Inflammatory macrophage treated with lipopolysaccharide for 4 hours (primary cell): ENCODE data around the gene EPHA4.
A peak's percentile ranks its signal among the peaks of the same experiment; 100 is the strongest.

Experiments used
- DNase-seq: peaks from one replicate; pipeline ENCODE4 v3.0.0-alpha.2; 2020

Gene EPHA4

GRCh38 chr2:221572219-221572820 is at the start of gene EPHA4:
Gene EPHA4, minus strand, starts transcription at chr2:221572304. Its CDS starts 56 bp downstream, at chr2:221572248.
- DNase-seq, result peak; percentile 69

DNA sequence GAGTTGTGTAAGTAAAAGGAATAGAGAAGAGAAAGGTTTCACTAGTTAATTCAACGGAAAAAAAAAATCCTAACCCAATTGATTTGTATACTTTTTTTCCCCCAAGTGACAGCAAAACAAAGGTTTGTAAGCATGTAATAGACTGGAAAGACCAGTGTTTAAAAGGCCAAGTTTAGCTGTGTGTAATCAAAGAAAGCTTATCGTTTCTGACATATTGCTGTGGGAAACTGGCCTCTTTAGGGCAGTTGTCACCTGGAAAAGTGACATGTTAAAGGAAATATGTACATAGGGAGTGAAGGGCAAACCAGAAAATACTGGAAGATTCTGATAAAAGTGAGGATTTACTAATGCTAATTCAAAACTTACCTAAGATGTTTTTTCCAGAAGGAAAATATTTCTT is 45.9 kb upstream of the EPHA4 start:
- no peak for DNase-seq

DNA sequence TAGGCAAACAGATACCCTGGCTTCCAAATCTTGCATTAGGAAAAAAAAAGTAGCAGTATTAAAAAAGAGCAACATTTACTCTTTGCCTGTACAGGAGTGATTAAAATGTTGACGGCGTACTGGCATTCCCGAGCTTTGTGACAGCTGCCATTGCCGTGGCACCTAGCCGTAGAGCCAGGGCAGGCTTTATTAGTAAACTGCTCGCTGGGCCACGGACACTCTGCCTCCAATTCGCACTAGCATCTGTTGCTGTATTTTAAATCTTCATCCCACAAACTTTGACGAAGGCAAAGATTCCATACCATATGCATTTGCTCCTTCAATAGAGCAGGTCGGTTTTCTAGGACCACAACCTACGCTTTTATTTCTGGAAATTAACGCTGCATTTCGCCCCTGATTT is 44.5 kb upstream of the EPHA4 start:
- no peak for DNase-seq

DNA sequence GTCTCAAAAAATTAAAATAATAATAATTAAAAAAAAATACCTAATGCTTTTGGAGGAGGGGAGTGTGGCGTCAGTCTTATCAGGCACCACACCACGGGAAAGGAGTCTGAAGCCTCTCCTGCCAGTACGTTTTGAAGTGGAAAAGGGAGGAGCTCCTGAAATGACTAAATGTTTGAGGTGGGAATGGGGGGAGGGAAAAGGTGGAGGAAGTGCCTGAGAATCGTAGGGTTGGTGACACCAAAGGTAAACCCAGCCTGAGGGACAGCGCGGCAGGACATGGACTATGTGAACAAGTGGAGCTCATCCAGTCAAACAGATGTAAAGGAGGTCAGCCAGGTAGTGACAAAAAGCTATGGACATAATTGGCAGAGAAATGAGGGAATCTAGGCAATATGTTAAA is 42.2 kb upstream of the EPHA4 start:
- no peak for DNase-seq

DNA sequence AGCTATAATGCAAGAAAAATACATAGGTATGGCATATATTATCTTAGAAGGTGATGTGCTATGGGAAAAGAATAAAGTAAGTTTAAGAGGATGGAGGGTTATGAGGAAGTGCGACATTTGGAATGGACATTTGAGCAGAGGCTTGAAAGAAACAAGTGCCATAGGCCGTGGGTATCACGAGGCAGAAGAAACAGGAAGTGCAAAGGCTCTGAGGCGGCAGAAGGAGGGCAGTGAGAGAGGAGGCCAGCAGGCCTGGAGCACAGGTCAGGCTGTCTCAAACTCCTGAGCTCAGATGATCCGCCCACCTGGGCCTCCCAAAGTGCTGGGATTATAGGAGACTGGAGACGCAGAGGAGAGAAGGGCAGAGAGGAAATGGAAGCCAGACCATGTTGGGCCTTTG is 40.7 kb upstream of the EPHA4 start:
- DNase-seq, result no peak

GRCh38 chr2:221612161-221612560 is 40.1 kb upstream of the EPHA4 start:
- no peak for DNase-seq

- no peak for DNase-seq
Measured at GRCh38 chr2:221610675-221611074, 38.6 kb upstream of the EPHA4 start.

DNA sequence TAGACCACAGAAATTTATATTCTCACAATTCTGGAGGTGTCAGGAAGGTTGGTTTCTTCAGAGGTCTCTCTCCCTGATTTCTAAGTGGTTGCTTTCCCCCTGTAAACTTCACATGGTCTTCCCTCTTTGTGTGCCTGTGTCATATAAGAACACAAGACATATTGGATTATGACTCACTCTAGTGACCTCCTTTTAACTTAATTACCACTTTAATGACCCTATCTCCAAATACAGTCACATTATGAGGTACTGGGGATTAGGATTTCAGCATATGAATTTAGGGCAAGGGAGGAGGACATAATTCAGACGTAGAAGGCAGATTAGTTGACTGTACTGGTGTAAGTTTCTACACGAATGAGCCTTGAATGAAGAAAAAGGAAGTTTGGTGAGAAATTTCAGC is 38.2 kb upstream of the EPHA4 start:
- no peak for DNase-seq

GRCh38 chr2:221608442-221608841 is 36.3 kb upstream of the EPHA4 start:
- DNase-seq, result no peak

GRCh38 chr2:221606424-221606823 is 34.3 kb upstream of the EPHA4 start:
- no peak for DNase-seq

DNA sequence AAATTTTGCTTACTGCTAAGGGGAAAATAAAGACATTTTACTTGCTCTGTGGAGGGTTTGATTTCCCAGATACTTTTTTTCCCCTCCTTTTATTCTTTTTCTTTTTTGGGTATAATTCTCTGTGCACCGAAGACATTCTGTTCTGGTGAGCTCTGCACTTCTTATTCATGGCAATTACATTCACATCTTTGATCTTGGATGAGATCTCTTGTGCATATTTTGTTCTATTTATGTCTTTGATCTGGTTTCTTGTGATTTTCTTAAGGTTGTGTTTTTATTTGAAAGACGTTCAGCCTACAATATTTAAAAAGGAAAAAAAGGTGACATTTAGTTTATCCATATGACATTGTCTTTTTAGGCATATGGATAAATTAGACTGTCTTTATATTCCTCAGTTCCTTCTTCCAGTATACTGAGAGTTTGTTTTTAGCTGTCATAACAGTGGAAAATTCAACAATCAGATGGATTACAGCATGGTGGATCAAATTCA is 33.7 kb upstream of the EPHA4 start:
- DNase-seq, result no peak

DNA sequence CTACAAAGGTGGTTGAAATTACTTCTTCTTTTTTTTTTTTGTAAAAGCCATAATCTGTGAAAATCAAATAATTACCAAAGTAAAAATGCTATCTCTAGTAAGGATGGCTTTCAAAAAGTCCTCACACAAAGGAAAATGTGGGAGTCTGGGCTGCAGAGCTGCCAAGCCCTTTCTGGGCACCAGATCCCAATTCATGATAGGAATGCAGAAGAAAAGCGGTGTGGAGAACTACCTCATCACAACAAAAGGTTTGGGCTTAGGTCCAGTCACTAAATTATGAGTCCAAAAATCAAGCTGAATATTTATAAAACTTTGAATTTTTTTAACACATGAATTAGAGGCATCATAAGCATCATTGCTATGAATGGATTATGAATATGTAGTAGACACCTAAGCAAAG is 30.8 kb upstream of the EPHA4 start:
- DNase-seq, result no peak

GRCh38 chr2:221601376-221601775 is 29.3 kb upstream of the EPHA4 start:
- DNase-seq, result no peak

GRCh38 chr2:221600388-221600787 is 28.3 kb upstream of the EPHA4 start:
- DNase-seq, result no peak

- no peak for DNase-seq
Measured at GRCh38 chr2:221596192-221596591, 24.1 kb upstream of the EPHA4 start.

GRCh38 chr2:221590861-221591365 is 18.8 kb upstream of the EPHA4 start:
- no peak for DNase-seq

- DNase-seq, result no peak
Measured at GRCh38 chr2:221589696-221590095, 17.6 kb upstream of the EPHA4 start.

- DNase-seq, result no peak
Measured at GRCh38 chr2:221588306-221588985, 16.3 kb upstream of the EPHA4 start.

- DNase-seq, result no peak
Measured at GRCh38 chr2:221581986-221582385, 9.9 kb upstream of the EPHA4 start.

DNA sequence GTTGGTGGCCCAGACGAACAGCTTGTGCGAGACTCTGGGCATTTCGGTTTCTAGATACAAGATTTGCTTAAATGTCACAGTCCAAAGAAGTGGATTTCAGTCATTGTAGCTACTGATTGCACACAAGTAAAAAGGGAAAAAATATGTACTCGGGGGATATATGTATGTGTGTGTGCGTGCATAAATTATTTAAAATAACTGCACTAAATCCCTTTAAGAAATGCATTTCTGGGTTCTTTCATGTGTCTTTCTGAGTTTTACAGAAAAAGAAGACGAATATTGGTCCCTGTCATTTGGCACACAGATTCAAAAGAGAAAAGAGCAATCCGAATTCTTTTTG is 2.1 kb upstream of the EPHA4 start:
- no peak for DNase-seq

DNA sequence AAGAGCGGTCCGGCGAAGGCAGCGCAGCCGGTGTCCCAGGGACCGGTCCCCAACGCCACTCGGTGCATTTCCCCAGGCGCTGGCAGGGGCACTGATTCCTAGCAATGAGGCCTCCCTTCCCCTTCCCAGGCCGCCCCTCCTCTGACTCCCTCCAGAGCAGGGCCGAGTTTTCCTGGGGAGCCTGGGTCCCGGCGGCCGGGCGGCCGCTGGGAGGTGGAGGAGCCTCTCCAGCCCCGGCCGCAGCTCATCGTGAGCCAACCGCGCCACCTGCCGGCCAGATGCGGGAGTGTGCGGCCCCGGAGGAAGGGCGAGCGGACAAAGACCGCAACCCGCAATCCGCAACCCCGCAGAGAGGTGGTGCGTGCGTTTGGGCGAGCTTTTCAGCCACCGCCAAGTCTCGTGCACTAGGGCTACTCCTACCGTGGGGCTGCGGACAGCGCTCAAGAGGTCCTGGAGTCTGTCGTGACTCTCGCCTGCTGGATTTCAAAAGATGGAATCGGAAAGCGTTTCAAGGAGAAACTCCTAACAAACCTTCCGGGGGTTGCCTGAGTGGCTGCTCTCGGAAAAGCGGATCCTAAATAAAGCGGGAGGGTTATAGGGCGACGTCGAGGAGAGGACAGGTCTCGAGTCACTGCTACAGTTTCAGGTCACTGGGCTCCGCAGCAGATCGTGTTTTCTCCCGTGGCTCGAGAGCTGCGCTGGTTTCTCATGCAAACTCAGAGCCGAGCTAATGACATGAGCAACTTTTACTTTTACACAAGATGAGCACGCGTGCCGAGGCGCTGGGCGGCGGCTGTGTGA is 1.5 kb upstream of the EPHA4 start:
- DNase-seq, result peak; percentile 62

- DNase-seq, result peak; percentile 21
Measured at GRCh38 chr2:221572821-221573429, 821 bp upstream of the EPHA4 start.

GRCh38 chr2:221571551-221572218 is 419 bp downstream of the EPHA4 start:
- DNase-seq, result no peak
